OCI-LY1 (cell line): ENCODE results near the gene FYCO1.

Experiments
- H2AFZ ChIP-seq: fragments of 200-600 bp; sonication (generic), shearing (Covaris generic); 2 replicates; pipeline ENCODE4 v1.6.0; 2014; ENCODE audit warnings: antibody characterized with exemption, mild to moderate bottlenecking, low read length
- H3F3A ChIP-seq: fragments of 200-600 bp; sonication (generic), shearing (Covaris generic); 2 replicates; pipeline ENCODE4 v1.6.0; 2014; ENCODE audit warnings: mild to moderate bottlenecking, antibody characterized with exemption, low read length, moderate library complexity; ENCODE audit not compliant: insufficient read depth
- H3K27ac ChIP-seq: fragments of 200-600 bp; sonication (generic); 2 replicates; pipeline ENCODE4 v1.5.1; 2014; ENCODE audit warnings: low read length, mixed run types, mild to moderate bottlenecking, low read depth; ENCODE audit not compliant: poor library complexity, severe bottlenecking
- H3K27me3 ChIP-seq: fragments of 200-600 bp; sonication (generic); 2 replicates; pipeline ENCODE4 v1.6.0; 2014; ENCODE audit warnings: antibody characterized with exemption, mild to moderate bottlenecking, low read length, moderate library complexity; ENCODE audit not compliant: insufficient read depth
- H3K36me3 ChIP-seq: fragments of 200-600 bp; sonication (generic); 2 replicates; pipeline ENCODE4 v1.6.1; 2014; ENCODE audit warnings: mild to moderate bottlenecking, antibody characterized with exemption, low read length, moderate library complexity, mixed read lengths; ENCODE audit not compliant: insufficient read depth
- H3K4me1 ChIP-seq: fragments of 200-600 bp; sonication (generic); 2 replicates; pipeline ENCODE4 v1.5.1; 2014; ENCODE audit warnings: mild to moderate bottlenecking, low read length, moderate library complexity; ENCODE audit not compliant: insufficient read depth, severe bottlenecking
- H3K4me2 ChIP-seq: fragments of 200-600 bp; sonication (generic), shearing (Covaris generic); 2 replicates; pipeline ENCODE4 v1.6.1; 2014; ENCODE audit warnings: low read length
- H3K4me3 ChIP-seq: fragments of 200-600 bp; sonication (generic); 2 replicates; pipeline ENCODE4 v1.5.1; 2014; ENCODE audit warnings: low read length, low read depth, mild to moderate bottlenecking, mixed read lengths; ENCODE audit not compliant: poor library complexity, severe bottlenecking
- H3K79me2 ChIP-seq: fragments of 200-600 bp; shearing (Covaris generic); 2 replicates; pipeline ENCODE4 v1.6.1; 2016; ENCODE audit warnings: mixed run types, low read length, mixed read lengths; ENCODE audit not compliant: insufficient read depth
- H3K9ac ChIP-seq: fragments of 200-600 bp; sonication (generic), shearing (Covaris generic); 2 replicates; pipeline ENCODE4 v1.6.1; 2014; ENCODE audit warnings: mild to moderate bottlenecking, low read length, mixed read lengths
- H3K9me2 ChIP-seq: fragments of 200-600 bp; sonication (generic), shearing (Covaris generic); 2 replicates; pipeline ENCODE4 v1.6.1; 2014; ENCODE audit warnings: low read depth, mild to moderate bottlenecking, low read length, mixed read lengths
- H3K9me3 ChIP-seq: fragments of 200-600 bp; shearing (Covaris generic); 2 replicates; pipeline ENCODE4 v1.6.1; 2014; ENCODE audit warnings: low read length, mixed read lengths
- H4K20me1 ChIP-seq: fragments of 200-600 bp; sonication (generic), shearing (Covaris generic); 2 replicates; pipeline ENCODE4 v1.6.0; 2016; ENCODE audit warnings: mild to moderate bottlenecking, low read length; ENCODE audit not compliant: insufficient read depth
- CTCF ChIP-seq: fragments of 200-600 bp; sonication (generic), shearing (Covaris generic); IDR thresholded peaks from 2 replicates; pipeline ENCODE4 v1.5.1; 2017; ENCODE audit warnings: mild to moderate bottlenecking, antibody characterized with exemption, low read length, moderate library complexity, mixed read lengths
- EZH2 ChIP-seq: fragments of 200-600 bp; sonication (generic), shearing (Covaris generic); IDR thresholded peaks from 2 replicates; pipeline ENCODE4 v1.8.0; 2017; ENCODE audit warnings: borderline replicate concordance, mixed run types, mild to moderate bottlenecking, antibody characterized with exemption, low read length, moderate library complexity, mixed read lengths

The FYCO1 gene

GRCh38 chr3:46021516-46021915 is 25.9 kb upstream of the FYCO1 start:
- H3K9me3 ChIP-seq = no peaks in the 10 kb centered on the region
- H3F3A ChIP-seq = no peaks in the 10 kb centered on the region
- H2AFZ ChIP-seq = no peak overlapping the region
- H3K4me3 ChIP-seq = no peak overlapping the region
- H3K4me1 ChIP-seq = no peaks in the 10 kb centered on the region
- H3K27ac ChIP-seq = no peak overlapping the region
- no peaks in the 10 kb centered on the region for H3K36me3 ChIP-seq
- no peak overlapping the region for H3K4me2 ChIP-seq
- H3K9me2 ChIP-seq = no peaks in the 10 kb centered on the region
- no peaks in the 10 kb centered on the region for H3K79me2 ChIP-seq
- no peaks in the 10 kb centered on the region for H3K27me3 ChIP-seq
- TF ChIP-seq EZH2 (no peak), CTCF (no peak)
- H4K20me1 ChIP-seq = no peaks in the 10 kb centered on the region
- no peak overlapping the region for H3K9ac ChIP-seq

GRCh38 chr3:46020766-46021510 is 25.3 kb upstream of the FYCO1 start:
- H3K79me2 ChIP-seq = no peaks in the 10 kb centered on the region
- H4K20me1 ChIP-seq = no peaks in the 10 kb centered on the region
- no peaks in the 10 kb centered on the region for H3K9me3 ChIP-seq
- H3K36me3 ChIP-seq = no peaks in the 10 kb centered on the region
- no peak overlapping the region for H3K9ac ChIP-seq
- no peak overlapping the region for H3K4me3 ChIP-seq
- H2AFZ ChIP-seq = no peak overlapping the region
- H3K4me2 ChIP-seq = no peak overlapping the region
- no peaks in the 10 kb centered on the region for H3F3A ChIP-seq
- H3K27ac ChIP-seq = no peak overlapping the region
- H3K9me2 ChIP-seq = no peaks in the 10 kb centered on the region
- TF ChIP-seq EZH2 (no peak), CTCF (no peak)
- no peaks in the 10 kb centered on the region for H3K4me1 ChIP-seq
- no peaks in the 10 kb centered on the region for H3K27me3 ChIP-seq

GRCh38 chr3:46019707-46020106 is 24.1 kb upstream of the FYCO1 start:
- no peak overlapping the region for H3K9ac ChIP-seq
- no peaks in the 10 kb centered on the region for H3K27me3 ChIP-seq
- no peak overlapping the region for H3K27ac ChIP-seq
- TF ChIP-seq CTCF (no peak), EZH2 (no peak)
- H3K4me1 ChIP-seq = no peaks in the 10 kb centered on the region
- no peaks in the 10 kb centered on the region for H3K9me2 ChIP-seq
- H3K36me3 ChIP-seq = no peaks in the 10 kb centered on the region
- no peaks in the 10 kb centered on the region for H3F3A ChIP-seq
- no peaks in the 10 kb centered on the region for H3K9me3 ChIP-seq
- H3K4me3 ChIP-seq = no peak overlapping the region
- H4K20me1 ChIP-seq = no peaks in the 10 kb centered on the region
- no peaks in the 10 kb centered on the region for H3K79me2 ChIP-seq
- no peak overlapping the region for H2AFZ ChIP-seq
- H3K4me2 ChIP-seq = no peak overlapping the region
